DOHH2 (cell line): Measurements from ENCODE around the gene PRPF8.

Source experiments
- H3F3A ChIP-seq: fragments of 200-600 bp; sonication (generic), shearing (Covaris generic); 2 replicates; pipeline ENCODE4 v1.6.0; 2016; ENCODE audit warnings: antibody characterized with exemption, mild to moderate bottlenecking; ENCODE audit not compliant: control insufficient read depth, insufficient read depth
- H3K27ac ChIP-seq: fragments of 200-600 bp; sonication (generic); 2 replicates; pipeline ENCODE4 v1.5.1; 2014; ENCODE audit warnings: low read depth, mild to moderate bottlenecking, low read length, moderate library complexity
- H3K27me3 ChIP-seq: fragments of 200-600 bp; sonication (generic); 2 replicates; pipeline ENCODE4 v1.6.1; 2014; ENCODE audit warnings: mild to moderate bottlenecking, low read length, mixed read lengths; ENCODE audit not compliant: control insufficient read depth
- H3K36me3 ChIP-seq: fragments of 200-600 bp; sonication (generic); 2 replicates; pipeline ENCODE4 v1.6.1; 2014; ENCODE audit warnings: mild to moderate bottlenecking, low read length, moderate library complexity, mixed read lengths; ENCODE audit not compliant: control insufficient read depth
- H3K4me1 ChIP-seq: fragments of 200-600 bp; sonication (generic); 2 replicates; pipeline ENCODE4 v1.6.1; 2014; ENCODE audit warnings: mild to moderate bottlenecking, low read length, mixed read lengths; ENCODE audit not compliant: control insufficient read depth
- H3K4me2 ChIP-seq: fragments of 200-600 bp; sonication (generic); 2 replicates; pipeline ENCODE4 v1.6.0; 2014; ENCODE audit warnings: mild to moderate bottlenecking, low read length, moderate library complexity
- H3K4me3 ChIP-seq: fragments of 200-600 bp; sonication (generic); 2 replicates; pipeline ENCODE4 v1.5.1; 2014; ENCODE audit warnings: mild to moderate bottlenecking, low read length, mixed read lengths
- H3K79me2 ChIP-seq: fragments of 200-600 bp; sonication (generic); 2 replicates; pipeline ENCODE4 v1.6.1; 2014; ENCODE audit warnings: mild to moderate bottlenecking, low read length, mixed read lengths; ENCODE audit not compliant: control insufficient read depth
- H3K9me2 ChIP-seq: fragments of 200-600 bp; sonication (generic); replicated peaks from 2 replicates; pipeline ENCODE4 v1.6.1; 2014; ENCODE audit warnings: mild to moderate bottlenecking, low read length, mixed read lengths; ENCODE audit not compliant: control insufficient read depth
- H3K9me3 ChIP-seq: fragments of 200-600 bp; sonication (generic); 2 replicates; pipeline ENCODE4 v1.6.1; 2014; ENCODE audit warnings: antibody characterized with exemption, low read length, mixed read lengths; ENCODE audit not compliant: control insufficient read depth, insufficient read depth
- H4K20me1 ChIP-seq: fragments of 200-600 bp; sonication (generic); 2 replicates; pipeline ENCODE4 v1.6.0; 2014; ENCODE audit warnings: low read depth, mild to moderate bottlenecking, antibody characterized with exemption, low read length, moderate library complexity; ENCODE audit not compliant: control insufficient read depth, insufficient read depth
- EZH2phosphoT487 ChIP-seq: fragments of 200-600 bp; sonication (generic); IDR thresholded peaks from 2 replicates; pipeline ENCODE4 v1.6.1; 2017; ENCODE audit warnings: borderline replicate concordance, mild to moderate bottlenecking, antibody characterized with exemption, low read length, moderate library complexity, mixed read lengths
- TF ChIP-seq, protein P1 (sequence below): fragments of 200-600 bp; sonication (generic); IDR thresholded peaks from one replicate; pipeline ENCODE4 v1.5.1; 2014; ENCODE audit warnings: antibody characterized with exemption, mild to moderate bottlenecking, low read depth, low read length; ENCODE audit not compliant: poor library complexity, severe bottlenecking

PRPF8 gene

GRCh38 chr17:1714427-1714979 lies 29.8 kb upstream of the PRPF8 start:
- Histone ChIP-seq H3K27me3 (peaks cover 48% of the 10 kb centered on the region), H3F3A (peaks cover 7% of the 10 kb centered on the region), H3K4me3 (peak overlapping the region; percentile 84; the same call in 1 of the 2 replicates), H3K9me2 (no peaks in the 10 kb centered on the region), H3K9me3 (no peaks in the 10 kb centered on the region), H3K4me2 (peak overlapping the region; percentile 93; the same call in 1 of the 2 replicates), H3K27ac (no peak overlapping the region), H3K36me3 (no peaks in the 10 kb centered on the region), H3K4me1 (peaks cover 43% of the 10 kb centered on the region), H4K20me1 (no peaks in the 10 kb centered on the region), H3K79me2 (no peaks in the 10 kb centered on the region)
- no peak for TF ChIP-seq EZH2phosphoT487
- TF ChIP-seq, protein P1, sequence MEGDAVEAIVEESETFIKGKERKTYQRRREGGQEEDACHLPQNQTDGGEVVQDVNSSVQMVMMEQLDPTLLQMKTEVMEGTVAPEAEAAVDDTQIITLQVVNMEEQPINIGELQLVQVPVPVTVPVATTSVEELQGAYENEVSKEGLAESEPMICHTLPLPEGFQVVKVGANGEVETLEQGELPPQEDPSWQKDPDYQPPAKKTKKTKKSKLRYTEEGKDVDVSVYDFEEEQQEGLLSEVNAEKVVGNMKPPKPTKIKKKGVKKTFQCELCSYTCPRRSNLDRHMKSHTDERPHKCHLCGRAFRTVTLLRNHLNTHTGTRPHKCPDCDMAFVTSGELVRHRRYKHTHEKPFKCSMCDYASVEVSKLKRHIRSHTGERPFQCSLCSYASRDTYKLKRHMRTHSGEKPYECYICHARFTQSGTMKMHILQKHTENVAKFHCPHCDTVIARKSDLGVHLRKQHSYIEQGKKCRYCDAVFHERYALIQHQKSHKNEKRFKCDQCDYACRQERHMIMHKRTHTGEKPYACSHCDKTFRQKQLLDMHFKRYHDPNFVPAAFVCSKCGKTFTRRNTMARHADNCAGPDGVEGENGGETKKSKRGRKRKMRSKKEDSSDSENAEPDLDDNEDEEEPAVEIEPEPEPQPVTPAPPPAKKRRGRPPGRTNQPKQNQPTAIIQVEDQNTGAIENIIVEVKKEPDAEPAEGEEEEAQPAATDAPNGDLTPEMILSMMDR: no peak

- Histone ChIP-seq H3K4me3 (no peak overlapping the region), H3K27me3 (peaks cover 53% of the 10 kb centered on the region), H3K4me2 (peak overlapping the region; percentile 93; the same call in 1 of the 2 replicates), H3K4me1 (peaks cover 43% of the 10 kb centered on the region), H3F3A (peaks cover 7% of the 10 kb centered on the region), H3K9me2 (no peaks in the 10 kb centered on the region), H3K27ac (no peak overlapping the region), H3K79me2 (no peaks in the 10 kb centered on the region), H4K20me1 (no peaks in the 10 kb centered on the region), H3K9me3 (no peaks in the 10 kb centered on the region), H3K36me3 (no peaks in the 10 kb centered on the region)
- TF ChIP-seq, protein P1: peak; percentile 81
- TF ChIP-seq EZH2phosphoT487: no peak
Observed at GRCh38 chr17:1713878-1714426, 29.3 kb upstream of the PRPF8 start.

DNA sequence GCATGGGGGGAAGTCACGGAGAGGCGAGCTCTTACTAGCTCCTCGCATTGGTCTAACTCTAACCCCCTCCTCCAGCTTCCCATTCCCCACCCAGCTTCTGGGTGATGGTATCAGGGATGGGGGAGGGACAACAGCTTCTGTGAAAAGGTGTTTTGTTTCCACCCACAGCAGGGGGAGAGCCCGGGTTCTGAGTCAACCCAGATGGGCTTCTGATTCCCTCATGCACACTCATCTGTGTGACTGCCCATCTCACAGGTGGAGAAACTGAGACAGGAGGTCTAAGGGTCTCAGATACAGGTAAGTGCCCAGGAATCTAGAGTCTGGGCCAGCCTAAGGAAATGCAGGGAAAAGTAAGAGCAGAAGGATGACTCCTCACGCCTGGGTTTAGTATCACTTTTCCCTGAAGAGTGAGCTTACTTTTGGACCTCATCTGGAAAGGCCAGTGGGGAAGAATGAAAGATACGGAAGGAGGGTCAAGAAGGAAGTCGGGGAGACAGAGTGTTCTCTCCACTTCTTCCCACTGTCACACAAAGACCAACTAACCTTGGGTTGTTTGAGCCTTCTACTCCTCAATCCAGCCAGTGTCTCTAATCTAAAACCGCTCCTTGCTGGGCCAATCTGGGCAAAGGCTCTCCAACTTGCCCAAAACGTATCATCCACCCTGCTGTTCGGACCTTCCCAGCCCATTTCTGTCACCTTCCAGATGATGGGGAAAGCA lies 28.7 kb upstream of the PRPF8 start:
- no peaks in the 10 kb centered on the region for H3K36me3 ChIP-seq
- no peak overlapping the region for H3K4me3 ChIP-seq
- no peaks in the 10 kb centered on the region for H3K79me2 ChIP-seq
- H3K9me2 ChIP-seq: no peaks in the 10 kb centered on the region
- peaks cover 7% of the 10 kb centered on the region; the same call in 1 of the 2 replicates for H3F3A ChIP-seq
- no peak for TF ChIP-seq EZH2phosphoT487
- TF ChIP-seq, protein P1: no peak
- no peak overlapping the region for H3K27ac ChIP-seq
- no peaks in the 10 kb centered on the region for H3K9me3 ChIP-seq
- H4K20me1 ChIP-seq: no peaks in the 10 kb centered on the region
- no peak overlapping the region for H3K4me2 ChIP-seq
- peaks cover 59% of the 10 kb centered on the region for H3K27me3 ChIP-seq
- H3K4me1 ChIP-seq: peaks cover 43% of the 10 kb centered on the region
